DMS53 (cell line): ENCODE results near the gene LRIF1.
"Not testable (repeated sequence)": the region's sequence is repeated elsewhere in the genome, so short reads cannot be mapped to it uniquely, and the experiment has no call there.

Experiments used
- DNase-seq: peaks from one replicate; lab custom pipeline; 2025; lab: John Stamatoyannopoulos, UW

Gene LRIF1, protein sequence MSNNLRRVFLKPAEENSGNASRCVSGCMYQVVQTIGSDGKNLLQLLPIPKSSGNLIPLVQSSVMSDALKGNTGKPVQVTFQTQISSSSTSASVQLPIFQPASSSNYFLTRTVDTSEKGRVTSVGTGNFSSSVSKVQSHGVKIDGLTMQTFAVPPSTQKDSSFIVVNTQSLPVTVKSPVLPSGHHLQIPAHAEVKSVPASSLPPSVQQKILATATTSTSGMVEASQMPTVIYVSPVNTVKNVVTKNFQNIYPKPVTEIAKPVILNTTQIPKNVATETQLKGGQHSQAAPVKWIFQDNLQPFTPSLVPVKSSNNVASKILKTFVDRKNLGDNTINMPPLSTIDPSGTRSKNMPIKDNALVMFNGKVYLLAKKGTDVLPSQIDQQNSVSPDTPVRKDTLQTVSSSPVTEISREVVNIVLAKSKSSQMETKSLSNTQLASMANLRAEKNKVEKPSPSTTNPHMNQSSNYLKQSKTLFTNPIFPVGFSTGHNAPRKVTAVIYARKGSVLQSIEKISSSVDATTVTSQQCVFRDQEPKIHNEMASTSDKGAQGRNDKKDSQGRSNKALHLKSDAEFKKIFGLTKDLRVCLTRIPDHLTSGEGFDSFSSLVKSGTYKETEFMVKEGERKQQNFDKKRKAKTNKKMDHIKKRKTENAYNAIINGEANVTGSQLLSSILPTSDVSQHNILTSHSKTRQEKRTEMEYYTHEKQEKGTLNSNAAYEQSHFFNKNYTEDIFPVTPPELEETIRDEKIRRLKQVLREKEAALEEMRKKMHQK

DNA sequence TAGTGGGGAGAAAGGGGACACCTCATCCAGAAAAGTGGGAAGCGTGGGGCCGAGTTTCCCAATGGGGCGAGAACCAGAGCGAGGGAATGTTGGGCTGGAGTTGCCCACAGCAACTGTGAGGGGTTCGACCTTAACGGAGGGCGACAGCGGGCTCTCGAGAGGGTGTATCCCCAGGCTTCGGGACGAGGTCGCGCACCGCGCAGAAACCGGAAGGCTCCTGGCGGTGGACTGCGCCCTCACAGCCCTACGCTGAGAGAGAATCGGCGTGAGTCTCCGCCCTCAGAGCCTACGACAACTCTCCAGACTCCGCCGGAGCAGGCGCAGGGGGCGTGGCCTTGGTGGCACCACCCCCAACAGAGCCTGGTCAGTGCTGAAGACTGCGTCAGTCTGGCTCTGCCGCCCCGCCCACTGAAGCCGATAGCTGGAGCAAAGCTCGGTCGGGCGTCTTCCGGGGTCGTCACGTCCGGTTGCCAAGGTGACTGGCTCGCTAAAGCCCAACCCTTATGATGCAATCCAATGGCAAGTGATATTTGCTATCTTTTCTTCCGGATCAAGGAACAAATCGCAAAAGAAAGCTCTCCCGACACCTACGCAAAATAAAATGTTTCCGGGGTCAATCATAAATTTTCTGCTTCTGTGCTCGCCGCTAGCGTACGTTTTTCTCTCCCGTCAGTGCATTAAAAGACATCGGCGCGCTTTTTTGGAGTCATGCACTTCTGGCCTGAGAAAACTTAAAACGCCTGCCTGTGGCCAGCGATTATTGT is at the start of gene LRIF1:
Gene LRIF1 (minus strand): TSS at position 232 of the 764 bp plus-strand sequence. CDS start 234 bp downstream, outside the sequence.
- peak; percentile 97 for DNase-seq

GRCh38 chr1:111008031-111008430 is 44.3 kb upstream of the LRIF1 start:
- DNase-seq: no peak

GRCh38 chr1:111006556-111006955 is 42.8 kb upstream of the LRIF1 start:
- no peak for DNase-seq

- DNase-seq: not testable (repeated sequence)
Observed at GRCh38 chr1:110999607-111000006, 35.9 kb upstream of the LRIF1 start.

DNA sequence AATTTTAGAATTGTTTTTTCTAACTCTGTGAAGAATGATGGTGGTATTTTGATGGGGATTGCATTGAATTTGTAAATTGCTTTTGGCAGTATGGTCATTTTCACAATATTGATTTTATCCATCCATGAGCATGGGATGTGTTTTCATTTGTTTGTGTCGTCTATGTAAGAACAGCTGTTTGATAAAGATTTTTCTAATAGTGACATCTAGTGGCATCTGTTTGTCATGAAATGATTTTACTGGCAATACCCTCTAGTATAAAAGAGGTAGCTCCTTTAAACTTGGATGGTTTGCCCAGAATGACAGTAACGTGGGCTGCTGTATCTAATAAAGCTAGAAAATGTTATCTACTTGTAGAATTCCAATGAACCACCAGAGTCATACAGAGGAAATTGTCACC is 28.6 kb upstream of the LRIF1 start:
- peak; percentile 65 for DNase-seq

GRCh38 chr1:110991295-110991694 is 27.6 kb upstream of the LRIF1 start:
- not testable (repeated sequence) for DNase-seq

- DNase-seq: no peak
Observed at GRCh38 chr1:110990541-110990940, 26.8 kb upstream of the LRIF1 start.

GRCh38 chr1:110986407-110986891 is 22.7 kb upstream of the LRIF1 start:
- no peak for DNase-seq

DNA sequence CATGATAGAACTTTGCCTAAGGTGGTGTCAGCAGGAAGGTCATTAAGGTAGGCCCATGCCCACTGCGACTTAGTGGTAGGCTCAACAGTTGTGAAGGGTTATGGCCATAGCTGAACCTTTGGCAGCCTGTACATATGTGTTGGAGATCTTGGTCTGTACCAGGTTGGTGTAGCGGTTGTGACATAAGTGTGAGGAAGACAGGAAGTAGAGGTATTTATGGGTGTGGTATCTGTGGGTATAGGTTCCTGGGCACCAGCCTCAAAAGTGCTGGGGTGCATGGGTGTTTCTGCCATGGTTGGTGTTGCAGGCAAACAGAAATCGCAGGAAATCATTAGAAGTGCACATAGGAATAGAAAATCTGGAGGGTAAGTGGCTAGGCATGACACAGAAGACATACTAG is 18.6 kb upstream of the LRIF1 start:
- DNase-seq: no peak

- DNase-seq: no peak
Observed at GRCh38 chr1:110979154-110979553, 15.4 kb upstream of the LRIF1 start.

DNA sequence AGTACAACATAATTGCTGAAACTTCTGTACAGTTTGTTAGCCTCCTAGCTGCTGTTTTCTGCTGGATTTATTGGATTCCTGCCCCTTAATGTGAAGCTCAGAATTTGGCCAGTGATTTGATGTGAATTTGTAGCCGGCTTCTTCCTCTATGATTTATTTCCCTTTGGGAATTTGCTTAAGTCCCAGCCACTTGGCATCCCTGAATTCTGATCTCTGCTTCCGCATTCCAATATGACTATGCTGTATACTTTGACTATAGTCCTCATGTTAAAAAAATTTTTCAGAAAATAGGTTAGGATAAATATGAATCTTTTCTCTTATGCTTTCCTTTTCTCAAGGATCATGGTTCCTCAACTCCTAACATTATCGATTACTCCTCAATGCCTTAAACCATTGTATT is 12.4 kb upstream of the LRIF1 start:
- DNase-seq: no peak

DNA sequence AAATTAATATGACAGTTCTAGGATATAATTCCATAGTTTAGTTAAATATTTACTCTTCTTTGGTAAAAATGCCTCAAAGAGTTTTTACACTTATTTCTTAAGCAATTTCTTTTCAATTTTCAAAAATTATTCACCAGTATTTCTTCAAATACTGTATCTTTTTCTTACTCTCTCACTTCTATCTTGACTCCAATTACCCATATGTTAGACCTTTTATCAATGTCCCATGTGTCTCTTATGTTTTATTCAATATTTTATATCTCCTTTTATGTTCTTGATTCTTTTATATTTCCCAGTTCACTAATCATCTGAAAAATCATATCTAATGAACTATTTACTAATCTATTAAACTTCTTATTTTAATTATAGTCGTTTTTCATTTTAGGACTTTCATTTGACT is 11.5 kb upstream of the LRIF1 start:
- no peak for DNase-seq

- no peak for DNase-seq
Observed at GRCh38 chr1:110967256-110967655, 3.5 kb upstream of the LRIF1 start.

DNA sequence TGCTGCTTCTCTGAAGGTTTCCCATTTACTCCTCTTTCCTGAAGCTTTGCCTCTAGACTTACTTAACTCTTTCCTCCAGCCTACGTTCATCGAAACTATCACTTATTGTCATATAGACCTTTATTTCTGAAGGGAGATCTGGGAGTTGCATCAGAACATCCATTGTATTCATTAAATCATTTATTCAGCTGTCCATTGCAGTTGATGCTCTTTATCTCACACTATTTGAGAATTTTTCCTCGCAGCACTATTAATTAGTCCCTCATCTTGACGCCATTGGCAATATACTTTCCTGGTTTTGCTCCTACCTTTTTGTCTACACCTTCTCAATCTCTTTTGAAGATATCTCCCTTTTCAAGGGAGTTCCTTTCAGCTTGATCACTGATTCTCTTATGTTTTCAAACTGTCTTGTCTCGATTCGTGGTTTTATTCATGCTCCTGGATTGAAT is 757 bp upstream of the LRIF1 start:
- DNase-seq: no peak

DNA sequence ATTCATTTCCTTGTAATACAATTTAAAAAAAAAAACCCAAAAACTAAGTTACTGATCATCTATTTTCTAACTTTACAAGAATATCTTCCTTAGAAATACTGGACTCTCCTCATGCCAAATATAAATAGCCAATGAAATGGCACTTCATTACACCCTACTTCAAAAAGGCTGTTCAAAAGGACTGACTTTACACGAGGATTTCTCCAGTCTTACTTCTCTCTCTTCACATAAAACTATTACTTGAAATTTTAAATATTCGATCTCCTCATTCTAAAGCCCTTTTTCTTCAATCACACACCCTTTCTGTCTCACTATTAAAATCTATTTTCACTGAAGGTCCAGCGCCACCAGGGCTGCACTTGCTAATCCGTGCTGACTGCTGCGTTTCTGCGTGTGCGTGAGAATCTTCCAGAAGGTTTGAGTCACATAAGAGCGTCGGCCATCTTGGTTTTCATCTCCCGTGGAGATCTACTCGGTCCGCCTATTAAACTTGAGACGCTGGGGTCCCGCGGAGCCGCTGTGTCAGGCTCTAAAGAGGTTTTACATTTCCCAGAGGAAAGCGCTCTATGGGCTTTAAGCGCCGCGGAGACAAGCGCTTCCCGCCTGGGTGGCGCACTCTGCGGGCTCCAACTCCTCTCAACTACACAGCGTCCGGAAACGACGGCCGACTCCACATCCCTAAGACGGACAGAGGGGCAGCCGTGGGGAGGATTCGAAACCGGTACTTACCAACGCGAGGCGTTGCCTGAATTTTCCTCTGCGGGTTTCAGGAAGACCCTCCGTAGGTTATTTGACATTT is 631 bp downstream of the LRIF1 start:
- DNase-seq: peak; percentile 69

DNA sequence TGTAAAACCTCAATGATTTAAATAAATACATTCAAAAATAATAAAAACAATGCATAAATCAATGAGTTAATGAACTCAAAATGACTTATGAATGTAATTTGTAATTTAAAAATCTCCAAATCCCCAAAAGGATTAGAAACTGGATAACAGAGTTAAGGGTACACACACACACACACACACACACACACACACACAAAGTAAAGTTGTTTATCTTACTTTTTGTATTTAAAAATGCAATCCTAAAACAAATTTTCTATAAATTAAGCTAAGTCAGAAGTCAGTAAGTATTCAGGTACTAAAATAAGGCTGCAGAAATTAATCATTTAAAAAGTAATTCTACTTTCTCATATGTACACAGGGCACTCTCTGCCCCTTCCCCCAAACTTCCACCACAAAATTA is 1.8 kb downstream of the LRIF1 start:
- DNase-seq: no peak

- DNase-seq: no peak
Observed at GRCh38 chr1:110960777-110961420, 2.8 kb downstream of the LRIF1 start.

GRCh38 chr1:110957798-110958197 is 5.9 kb downstream of the LRIF1 start:
- no peak for DNase-seq

GRCh38 chr1:110956586-110956985 is 7.1 kb downstream of the LRIF1 start:
- no peak for DNase-seq

GRCh38 chr1:110953031-110953430 is 10.7 kb downstream of the LRIF1 start:
- DNase-seq: no peak

DNA sequence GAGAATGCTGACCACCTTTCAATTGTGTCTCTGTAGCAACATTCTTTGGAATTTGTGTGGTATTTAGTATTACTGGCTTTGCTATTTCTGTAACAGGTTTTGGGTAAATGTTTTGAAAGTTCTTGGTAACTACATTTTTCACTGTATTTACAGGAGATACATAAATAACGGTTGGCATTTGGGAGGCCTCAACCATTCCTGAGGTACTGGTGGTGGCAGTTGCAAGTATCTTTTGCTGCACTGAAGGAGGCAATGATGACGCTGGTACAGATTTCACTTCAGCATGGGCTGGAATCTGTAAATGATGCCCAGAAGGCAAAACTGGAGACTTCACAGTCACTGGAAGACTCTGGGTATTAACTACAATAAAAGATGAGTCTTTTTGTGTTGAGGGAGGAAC is 11.7 kb downstream of the LRIF1 start:
- no peak for DNase-seq
